H1 (cell line): ENCODE data around the gene PARD3. TPM values are rescaled to one million over a fixed set of nuclear protein-coding genes. Genes with fewer than 3 reads are reported as not detected.

ENCODE experiments used
- CTCF ChIA-PET: fragments of 300-600 bp; sonication (Branson Sonifier 250); formaldehyde crosslinking; loops from one replicate; lab custom pipeline; 2021; ENCODE audit not compliant: partially characterized antibody; lab: Charles Lee
- POLR2A ChIA-PET: fragments of 300-600 bp; sonication (Branson Sonifier 250); formaldehyde crosslinking; loops from one replicate; lab custom pipeline; 2021; ENCODE audit warnings: inconsistent platforms; ENCODE audit not compliant: partially characterized antibody; lab: Charles Lee
- DNase-seq, 2 experiments: peaks; one replicate each; pipeline versions ENCODE4 v3.0.0 to v3.0.0-alpha.2; 2010 to 2022; ENCODE audit warnings: low spot score in 2 of 2, low read depth in 1 of 2, mixed read lengths in 1 of 2
- FAIRE-seq: peaks from 2 replicates; lab custom pipeline; 2011; peaks lifted over from hg19 to GRCh38; lab: Jason Lieb, UNC
- H2AFZ ChIP-seq: 2 replicates; pipeline ENCODE4 v1.8.1; 2012; ENCODE audit warnings: low read length, inconsistent platforms
- H2AK5ac ChIP-seq: 2 replicates; pipeline ENCODE4 v1.6.1; 2013; ENCODE audit warnings: low read depth, low read length
- H2BK120ac ChIP-seq: replicated peaks from 2 replicates; pipeline ENCODE3; 2013; ENCODE audit warnings: low read depth, low read length, inconsistent platforms
- H2BK12ac ChIP-seq: 2 replicates; pipeline ENCODE4 v1.6.1; 2013; ENCODE audit warnings: low read depth, low read length
- H2BK15ac ChIP-seq: 2 replicates; pipeline ENCODE4 v1.6.1; 2013; ENCODE audit warnings: low read length
- H2BK20ac ChIP-seq: 2 replicates; pipeline ENCODE4 v1.6.1; 2013; ENCODE audit warnings: low read length
- H2BK5ac ChIP-seq: 2 replicates; pipeline ENCODE4 v1.6.1; 2013; ENCODE audit warnings: low read depth, low read length
- H3K14ac ChIP-seq: 2 replicates; pipeline ENCODE4 v1.6.1; 2013; ENCODE audit warnings: inconsistent platforms; ENCODE audit not compliant: insufficient read length
- H3K18ac ChIP-seq: 2 replicates; pipeline ENCODE4 v1.6.1; 2013; ENCODE audit warnings: low read length; ENCODE audit errors: extremely low read depth
- H3K23ac ChIP-seq: 2 replicates; pipeline ENCODE4 v1.6.1; 2013; ENCODE audit warnings: inconsistent platforms; ENCODE audit not compliant: insufficient read length
- H3K23me2 ChIP-seq: 2 replicates; pipeline ENCODE4 v1.6.1; 2013; ENCODE audit warnings: low read depth, low read length
- H3K27ac ChIP-seq: 2 replicates; pipeline ENCODE4 v1.6.1; 2011; ENCODE audit warnings: low read depth, low read length, inconsistent platforms
- H3K27me3 ChIP-seq, 4 experiments: replicated peaks in 1 of 4; 1 replicate in 1 of 4; 2 replicates in 3 of 4; pipeline versions ENCODE4 v1.6.1 to v1.8.1; 2011 to 2013; ENCODE audit warnings: low read length in 3 of 4, mild to moderate bottlenecking in 3 of 4, inconsistent platforms in 2 of 4, mixed read lengths in 2 of 4, moderate library complexity in 1 of 4; ENCODE audit not compliant: control insufficient read depth in 3 of 4, insufficient read depth in 3 of 4; ENCODE audit errors: extremely low read depth in 1 of 4
- H3K36me3 ChIP-seq, 4 experiments: 2 replicates each; pipeline versions ENCODE4 v1.6.1 to v1.8.1; 2011 to 2013; ENCODE audit warnings: mild to moderate bottlenecking in 4 of 4, low read length in 3 of 4, moderate library complexity in 2 of 4, control low read depth in 1 of 4, inconsistent platforms in 1 of 4; ENCODE audit not compliant: insufficient read depth in 4 of 4, control insufficient read depth in 2 of 4
- H3K4ac ChIP-seq: replicated peaks from 2 replicates; pipeline ENCODE3; 2013; ENCODE audit warnings: low read length, low read depth, mixed read lengths, inconsistent platforms; ENCODE audit not compliant: insufficient read length
- H3K4me1 ChIP-seq, 4 experiments: replicated peaks in 1 of 4; 1 replicate in 1 of 4; 2 replicates in 3 of 4; pipeline versions ENCODE4 v1.6.1 to v1.8.1; 2011 to 2013; ENCODE audit warnings: low read length in 3 of 4, inconsistent platforms in 2 of 4, mixed read lengths in 1 of 4; ENCODE audit not compliant: insufficient read depth in 4 of 4, control insufficient read depth in 3 of 4
- H3K4me2 ChIP-seq, 2 experiments: 2 replicates each; pipeline versions ENCODE4 v1.6.1 to v1.8.1; 2011 to 2013; ENCODE audit warnings: low read depth in 2 of 2, low read length in 2 of 2, control low read depth in 1 of 2, inconsistent platforms in 1 of 2, mild to moderate bottlenecking in 1 of 2; ENCODE audit not compliant: insufficient read depth in 1 of 2
- H3K4me3 ChIP-seq, 4 experiments: fragments of 200-600, 300-600 bp in 1 of 4; sonication (generic), shearing (Covaris generic), sonication (Bioruptor Twin) in 1 of 4; 2 replicates each; pipeline versions ENCODE4 v1.5.1 to v1.8.1; 2011 to 2016; ENCODE audit warnings: low read length in 4 of 4, low read depth in 3 of 4, control low read depth in 2 of 4, inconsistent platforms in 2 of 4, mild to moderate bottlenecking in 2 of 4, mixed read lengths in 1 of 4, moderate library complexity in 1 of 4; ENCODE audit not compliant: insufficient read depth in 2 of 4; ENCODE audit errors: extremely low read depth in 1 of 4
- H3K56ac ChIP-seq: replicated peaks from 2 replicates; pipeline ENCODE3; 2013; ENCODE audit warnings: low read depth, mild to moderate bottlenecking, mixed read lengths, low read length, inconsistent platforms; ENCODE audit not compliant: insufficient read length
- H3K79me1 ChIP-seq: 2 replicates; pipeline ENCODE4 v1.6.1; 2013; ENCODE audit warnings: low read depth, low read length, control low read depth
- H3K79me2 ChIP-seq, 2 experiments: 2 replicates each; pipeline versions ENCODE4 v1.6.1 to v1.8.1; 2012 to 2013; ENCODE audit warnings: low read length in 2 of 2, mild to moderate bottlenecking in 2 of 2, inconsistent platforms in 1 of 2; ENCODE audit not compliant: insufficient read depth in 2 of 2, control insufficient read depth in 1 of 2
- H3K9ac ChIP-seq, 4 experiments: replicated peaks in 1 of 4; 1 replicate in 1 of 4; 2 replicates in 3 of 4; pipeline versions ENCODE4 v1.6.1 to v1.8.1; 2011 to 2013; ENCODE audit warnings: low read depth in 3 of 4, low read length in 3 of 4, control low read depth in 2 of 4, mild to moderate bottlenecking in 2 of 4, moderate library complexity in 2 of 4, inconsistent platforms in 1 of 4; ENCODE audit errors: extremely low read depth in 1 of 4
- H3K9me3 ChIP-seq, 2 experiments: 2 replicates each; pipeline versions ENCODE4 v1.6.1 to v1.8.1; 2012 to 2013; ENCODE audit warnings: mild to moderate bottlenecking in 2 of 2, moderate library complexity in 2 of 2, control low read depth in 1 of 2, inconsistent platforms in 1 of 2, low read depth in 1 of 2, low read length in 1 of 2, mixed read lengths in 1 of 2; ENCODE audit not compliant: insufficient read depth in 2 of 2
- H4K20me1 ChIP-seq, 2 experiments: replicated peaks in 1 of 2; 2 replicates each; pipeline versions ENCODE3 to v1.8.1; 2011 to 2013; ENCODE audit warnings: inconsistent platforms in 2 of 2, low read length in 2 of 2, mild to moderate bottlenecking in 1 of 2; ENCODE audit not compliant: insufficient read depth in 2 of 2, control insufficient read depth in 1 of 2
- H4K5ac ChIP-seq: 2 replicates; pipeline ENCODE4 v1.6.1; 2013; ENCODE audit warnings: low read length, low read depth, mixed read lengths, inconsistent platforms; ENCODE audit not compliant: insufficient read length
- H4K8ac ChIP-seq: 2 replicates; pipeline ENCODE4 v1.8.0; 2013; ENCODE audit warnings: mild to moderate bottlenecking, moderate library complexity, low read length, inconsistent platforms; ENCODE audit not compliant: insufficient read depth; ENCODE audit errors: extremely low read depth
- H4K91ac ChIP-seq: replicated peaks from 2 replicates; pipeline ENCODE3; 2013; ENCODE audit warnings: low read length, mixed read lengths, inconsistent platforms; ENCODE audit not compliant: insufficient read length
- GABPA ChIP-seq: IDR thresholded peaks from 2 replicates; pipeline ENCODE4 v1.6.1; 2011; ENCODE audit warnings: mild to moderate bottlenecking, low read length, moderate library complexity, borderline replicate concordance; ENCODE audit not compliant: insufficient read depth
- NANOG ChIP-seq: IDR thresholded peaks from 2 replicates; pipeline ENCODE4 v1.6.1; 2011; ENCODE audit warnings: low read length, low read depth, mild to moderate bottlenecking, inconsistent platforms; ENCODE audit not compliant: insufficient read depth, poor library complexity, severe bottlenecking
- PHF8 ChIP-seq: fragments of 200-600 bp; sonication (generic); conservative IDR thresholded peaks from 2 replicates; pipeline ENCODE4 v1.7.1; 2012; ENCODE audit warnings: low read depth, mild to moderate bottlenecking, inconsistent platforms, low read length, moderate library complexity
- TAF1 ChIP-seq: IDR thresholded peaks from 2 replicates; pipeline ENCODE4 v1.6.1; 2011; ENCODE audit warnings: mild to moderate bottlenecking, low read depth, low read length
- WGBS, 2 experiments: shearing (Covaris generic) in 1 of 2; methylation state at CpG; one replicate each; pipeline versions ENCODE4 v1.1.6 to v1.1.7; 2013 to 2015; ENCODE audit warnings: low lambda C conversion rate in 2 of 2, mixed read lengths in 2 of 2, inconsistent platforms in 1 of 2, low coverage in 1 of 2, missing lambda C conversion rate in 1 of 2; ENCODE audit not compliant: insufficient replicate concordance in 2 of 2, insufficient coverage in 1 of 2, insufficient read length in 1 of 2; ENCODE audit errors: extremely low coverage in 1 of 2, missing lambda C conversion rate in 1 of 2; 5-methylcytosine and 5-hydroxymethylcytosine counted together
- polyA plus RNA-seq, 7 experiments: library from polyadenylated mRNA; depleted of rRNA in 3 of 7; stranded (reverse) in 5 of 7; unstranded in 2 of 7; fragments of >200 nt in 5 of 7; fragments of 200-250 nt in 2 of 7; gene quantifications; 1 replicate in 5 of 7; 2 replicates in 1 of 7; 4 replicates in 1 of 7; pipeline versions ENCODE4 v1.2.1 to v1.2.3, GENCODE V29; 2011 to 2013; ENCODE audit warnings: missing spikeins in 2 of 7, mixed read lengths in 2 of 7
- total RNA-seq: library from RNA; stranded (reverse); fragmentation: NEBNext Ultra II Directional; extraction: Animal tissue kit (Norgen Biotek cat#: 25700); gene quantifications from 2 replicates; pipeline ENCODE4 v1.2.1, GENCODE V29; 2021

PARD3 gene
- total and polyA plus RNA-seq, 2 of the 8 experiments (the other 6 are each of a cell fraction or from before 2014, with no cell fraction given): 19.7 to 49.1 TPM

GRCh38 chr10:34796133-34796532, 19.0 kb downstream of the PARD3 start:
- Histone ChIP-seq H2BK120ac (no peak overlapping the region), H3K4ac (no peak overlapping the region), H3K27ac (no peak overlapping the region), H4K20me1 (peaks cover 2 to 19% of the 10 kb centered on the region in 2 experiments), H3K4me1 (peaks cover 0 to 7% (median 4%) of the 10 kb centered on the region in 4 experiments; a peak in 4 of 7 replicates), H2BK12ac (no peak overlapping the region), H3K79me2 (peaks cover 2 to 98% of the 10 kb centered on the region in 2 experiments), H2BK5ac (no peak overlapping the region), H3K18ac (no peak overlapping the region), H4K91ac (no peak overlapping the region), H3K9ac (no peak overlapping the region), H3K4me2 (no peak overlapping the region), H3K23me2 (no peaks in the 10 kb centered on the region), H2BK15ac (no peak overlapping the region), H3K9me3 (no peaks in the 10 kb centered on the region), H3K79me1 (peaks cover 18% of the 10 kb centered on the region), H3K4me3 (no peak overlapping the region), H3K27me3 (no peaks in the 10 kb centered on the region), H2AFZ (no peak overlapping the region), H3K14ac (no peak overlapping the region), H3K23ac (no peak overlapping the region), H2BK20ac (no peak overlapping the region), H4K8ac (no peak overlapping the region), H3K56ac (no peak overlapping the region), H4K5ac (no peak overlapping the region), H2AK5ac (no peak overlapping the region), H3K36me3 (no peaks in the 10 kb centered on the region; a peak in 1 of 8 replicates)
- no peak for FAIRE-seq
- ChIA-PET POLR2A (no interaction called here), CTCF (interaction anchor here (1.0 kb wide), 1 partner anchor 58 kb away, joined by 3 read pairs; no protein-coding TSS in a partner anchor)
- 92% methylated on average over 1 of the region's 1 CpG; no CpG with 5 or more reads in 1 of the 2 experiments for WGBS, 2 experiments
- TF ChIP-seq TAF1 (no peak), GABPA (no peak), NANOG (no peak), PHF8 (no peak)
- no peak for DNase-seq
